Measurements from ENCODE around the gene FBXO44. TPM values are rescaled to one million over a fixed set of nuclear protein-coding genes. Genes with fewer than 3 reads are reported as not detected.
A peak's percentile ranks its signal among the peaks of the same experiment; 100 is the strongest.

FBXO44 gene
- total RNA-seq, 1 donor from 2014 or later, result 7.9 TPM

GRCh38 chr1:11657654-11658053, 3.0 kb downstream of the FBXO44 start:
- no peak for DNase-seq (ENCODE audit: low spot score)

- no peak for DNase-seq (ENCODE audit: low spot score)
Observed at GRCh38 chr1:11658542-11658941, 3.9 kb downstream of the FBXO44 start.

- DNase-seq (ENCODE audit: low spot score), result no peak
Observed at GRCh38 chr1:11659748-11660147, 5.1 kb downstream of the FBXO44 start.

GRCh38 chr1:11661103-11661502, 6.4 kb downstream of the FBXO44 start:
- no peak for DNase-seq (ENCODE audit: low spot score)

- DNase-seq (ENCODE audit: low spot score), result peak; percentile 44
Observed at GRCh38 chr1:11664336-11665065, 9.8 kb downstream of the FBXO44 start.

- no peak for DNase-seq (ENCODE audit: low spot score)
Observed at GRCh38 chr1:11668516-11668915, 13.8 kb downstream of the FBXO44 start.

GRCh38 chr1:11670747-11671146, 16.1 kb downstream of the FBXO44 start:
- DNase-seq (ENCODE audit: low spot score), result no peak

GRCh38 chr1:11671205-11671543, 16.5 kb downstream of the FBXO44 start:
- DNase-seq (ENCODE audit: low spot score), result no peak

- DNase-seq (ENCODE audit: low spot score), result no peak
Observed at GRCh38 chr1:11671544-11672286, 17.0 kb downstream of the FBXO44 start.

- no peak for DNase-seq (ENCODE audit: low spot score)
Observed at GRCh38 chr1:11673089-11673769, 18.6 kb downstream of the FBXO44 start.

GRCh38 chr1:11674488-11674887, 19.8 kb downstream of the FBXO44 start:
- DNase-seq (ENCODE audit: low spot score), result no peak

GRCh38 chr1:11675325-11675724, 20.6 kb downstream of the FBXO44 start:
- no peak for DNase-seq (ENCODE audit: low spot score)

- DNase-seq (ENCODE audit: low spot score), result no peak
Observed at GRCh38 chr1:11676386-11677103, 21.9 kb downstream of the FBXO44 start.

- no peak for DNase-seq (ENCODE audit: low spot score)
Observed at GRCh38 chr1:11678442-11678841, 23.8 kb downstream of the FBXO44 start.

- no peak for DNase-seq (ENCODE audit: low spot score)
Observed at GRCh38 chr1:11680270-11681070, 25.8 kb downstream of the FBXO44 start.

- peak; percentile 86 for DNase-seq (ENCODE audit: low spot score)
Observed at GRCh38 chr1:11681071-11681771, 26.5 kb downstream of the FBXO44 start, which contains the start of gene MAD2L2. Gene MAD2L2, minus strand, starts transcription at chr1:11681148. Its CDS starts 547 bp downstream, at chr1:11680601.

- no peak for DNase-seq (ENCODE audit: low spot score)
Observed at GRCh38 chr1:11682287-11682771, 27.7 kb downstream of the FBXO44 start.

- DNase-seq (ENCODE audit: low spot score), result no peak
Observed at GRCh38 chr1:11682799-11683198, 28.1 kb downstream of the FBXO44 start.

- no peak for DNase-seq (ENCODE audit: low spot score)
Observed at GRCh38 chr1:11684070-11684469, 29.4 kb downstream of the FBXO44 start.

- DNase-seq (ENCODE audit: low spot score), result no peak
Observed at GRCh38 chr1:11685210-11685752, 30.6 kb downstream of the FBXO44 start.

Data from umbilical cord (tissue), 2 donors.